NCI-H2196 treated with DMSO at 0.1 percent for 48 hours (cell line): ENCODE data around the gene ATP1A4.

Source experiments
- DNase-seq: peaks from one replicate; lab custom pipeline; 2025; ENCODE audit not compliant: unreplicated experiment; lab: John Stamatoyannopoulos, UW

The ATP1A4 gene

GRCh38 chr1:160139840-160140239 lies 11.6 kb upstream of the ATP1A4 start:
- no peak for DNase-seq

- DNase-seq: no peak
These were observed 7.7 kb upstream of the ATP1A4 start for GRCh38 chr1:160143695-160144094.

- DNase-seq: no peak
These were observed 6.5 kb upstream of the ATP1A4 start for GRCh38 chr1:160144921-160145320.

GRCh38 chr1:160146107-160146506 lies 5.3 kb upstream of the ATP1A4 start:
- DNase-seq: no peak

- DNase-seq: no peak
These were observed 3.3 kb upstream of the ATP1A4 start for GRCh38 chr1:160148121-160148520.

- DNase-seq: no peak
These were observed 2.2 kb upstream of the ATP1A4 start for GRCh38 chr1:160149233-160149632.

- DNase-seq: no peak
These were observed 1.7 kb upstream of the ATP1A4 start for GRCh38 chr1:160149716-160150115.

- DNase-seq: no peak
These were observed 3.4 kb downstream of the ATP1A4 start for GRCh38 chr1:160154790-160155189.

- no peak for DNase-seq
These were observed 5.0 kb downstream of the ATP1A4 start for GRCh38 chr1:160156361-160156760.

GRCh38 chr1:160157174-160157573 lies 5.8 kb downstream of the ATP1A4 start:
- no peak for DNase-seq

- DNase-seq: no peak
These were observed 6.6 kb downstream of the ATP1A4 start for GRCh38 chr1:160158031-160158430.

- DNase-seq: no peak
These were observed 7.1 kb downstream of the ATP1A4 start for GRCh38 chr1:160158534-160158933.

GRCh38 chr1:160159846-160160245 lies 8.4 kb downstream of the ATP1A4 start:
- no peak for DNase-seq

- DNase-seq: no peak
These were observed 10.7 kb downstream of the ATP1A4 start for GRCh38 chr1:160161965-160162705.

- DNase-seq: no peak
These were observed 11.5 kb downstream of the ATP1A4 start for GRCh38 chr1:160162931-160163330.

GRCh38 chr1:160163615-160164014 lies 12.2 kb downstream of the ATP1A4 start:
- no peak for DNase-seq

GRCh38 chr1:160164121-160164520 lies 12.7 kb downstream of the ATP1A4 start:
- DNase-seq: no peak

- DNase-seq: no peak
These were observed 14.9 kb downstream of the ATP1A4 start for GRCh38 chr1:160166166-160166868.

GRCh38 chr1:160167056-160167455 lies 15.7 kb downstream of the ATP1A4 start:
- DNase-seq: no peak

GRCh38 chr1:160167580-160167979 lies 16.2 kb downstream of the ATP1A4 start:
- DNase-seq: no peak

GRCh38 chr1:160168016-160168415 lies 16.6 kb downstream of the ATP1A4 start:
- DNase-seq: no peak

GRCh38 chr1:160168609-160169369 lies 17.4 kb downstream of the ATP1A4 start:
- no peak for DNase-seq
